ENCODE results near the gene ANO1.

Gene ANO1

GRCh38 chr11:70073871-70074371 is 4.2 kb upstream of the ANO1 start:
- DNase-seq, result peak; percentile 65

DNA sequence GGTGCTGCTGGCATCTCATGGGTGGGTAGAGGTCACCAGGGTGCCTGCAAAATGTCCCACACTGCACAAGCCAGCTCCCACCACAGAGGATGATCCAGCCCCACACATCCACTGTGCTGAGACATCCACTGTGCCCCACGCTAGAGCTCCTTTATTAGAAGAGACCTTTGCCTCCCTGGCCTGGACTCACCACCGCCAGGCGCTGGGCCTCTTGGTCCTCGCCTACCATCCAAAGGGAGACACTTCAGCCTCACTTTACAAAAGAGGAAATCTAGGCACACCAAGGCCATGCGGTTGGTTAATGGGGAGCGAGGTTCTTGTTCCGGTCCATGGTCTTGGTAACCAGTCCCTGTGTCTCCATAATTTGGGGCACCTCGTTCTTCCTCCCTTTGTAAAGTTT is 3.4 kb upstream of the ANO1 start:
- peak; percentile 4 for DNase-seq

DNA sequence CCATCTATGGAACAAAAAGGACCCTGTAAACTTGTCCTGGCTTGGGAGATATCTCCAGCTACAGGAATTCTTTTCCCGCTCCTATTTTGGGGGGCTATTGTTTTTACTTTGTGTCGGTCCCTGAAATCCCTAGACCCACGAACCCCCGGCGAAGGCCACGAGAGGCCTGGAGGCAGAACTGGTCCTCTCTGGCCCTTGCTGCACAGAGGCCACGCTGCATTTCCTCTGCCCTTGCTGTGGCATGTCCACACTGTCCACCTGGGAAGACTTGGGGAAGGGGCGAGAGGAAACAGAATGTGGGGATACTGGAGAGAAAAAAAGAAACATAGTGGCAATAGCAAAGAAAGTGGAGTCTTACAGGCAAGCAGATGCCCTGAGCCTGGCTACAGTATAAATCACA is 2.3 kb upstream of the ANO1 start:
- no peak for DNase-seq

DNA sequence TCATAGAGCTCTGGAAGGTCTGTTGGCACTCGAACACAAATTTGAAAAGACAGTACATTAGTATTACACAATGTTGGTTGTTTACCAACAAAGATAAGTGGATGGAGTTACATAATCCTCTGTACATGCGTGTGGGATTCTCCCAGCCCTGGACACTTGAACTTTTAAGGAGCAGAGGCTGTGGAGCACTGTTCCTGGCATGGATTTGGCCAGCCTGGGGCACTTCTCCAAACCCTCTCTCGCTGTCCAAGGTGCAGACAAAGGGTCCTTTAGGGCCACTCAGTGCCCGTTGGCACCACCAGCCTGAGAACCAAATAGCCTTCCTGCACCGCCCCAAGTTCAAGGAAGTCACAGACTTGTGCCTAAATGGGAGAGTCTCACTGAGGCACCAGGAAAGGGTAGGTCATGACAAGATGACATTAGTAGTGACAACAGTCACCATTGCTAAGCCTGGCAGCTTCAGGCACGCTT is 1.6 kb upstream of the ANO1 start:
- peak; percentile 12 for DNase-seq

- DNase-seq, result peak; percentile 24
These were observed 564 bp upstream of the ANO1 start for GRCh38 chr11:70077411-70078094.

DNA sequence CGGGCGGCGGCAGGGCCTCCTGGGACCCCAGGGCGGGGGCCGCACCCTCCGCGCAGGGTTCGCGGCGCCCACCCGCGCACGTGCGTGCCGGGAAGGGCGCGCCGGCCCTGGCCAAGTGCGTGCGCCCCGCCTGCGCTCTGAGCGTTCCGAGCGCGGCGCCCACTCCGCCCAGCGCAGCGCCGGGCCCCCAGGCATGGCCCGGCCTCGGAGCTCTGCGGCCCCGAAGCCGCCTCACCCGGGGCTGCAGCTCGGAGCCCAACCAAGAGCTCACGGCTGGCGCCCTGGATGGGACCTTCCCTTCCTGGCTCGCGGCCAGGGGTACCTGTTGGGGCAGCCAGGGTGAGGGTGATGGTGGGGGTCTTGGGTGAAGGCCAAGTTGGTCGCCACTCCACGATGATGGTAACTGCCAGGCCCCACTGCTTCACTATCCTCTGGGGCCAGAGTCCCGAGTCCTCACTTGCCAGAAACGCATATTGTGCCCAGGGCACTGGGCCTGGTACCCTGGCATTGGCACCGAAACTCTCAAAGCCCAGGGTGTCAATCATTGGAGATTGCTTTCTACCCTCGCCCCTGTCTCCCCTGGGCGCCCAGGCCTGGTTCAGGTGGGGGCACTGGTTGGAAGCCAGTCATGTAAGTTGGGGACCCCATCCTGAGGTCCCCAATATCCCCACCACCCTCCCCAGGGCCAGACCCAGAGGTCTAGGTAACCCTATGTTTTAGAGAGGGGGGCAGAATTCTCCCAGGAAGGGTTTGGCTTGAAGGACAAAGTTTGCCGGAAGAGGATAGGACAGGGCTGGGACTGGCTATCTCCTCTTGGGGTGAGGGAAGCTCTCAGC is 882 bp downstream of the ANO1 start:
- DNase-seq, result peak; percentile 46

- DNase-seq, result no peak
These were observed 1.6 kb downstream of the ANO1 start for GRCh38 chr11:70079691-70080090.

DNA sequence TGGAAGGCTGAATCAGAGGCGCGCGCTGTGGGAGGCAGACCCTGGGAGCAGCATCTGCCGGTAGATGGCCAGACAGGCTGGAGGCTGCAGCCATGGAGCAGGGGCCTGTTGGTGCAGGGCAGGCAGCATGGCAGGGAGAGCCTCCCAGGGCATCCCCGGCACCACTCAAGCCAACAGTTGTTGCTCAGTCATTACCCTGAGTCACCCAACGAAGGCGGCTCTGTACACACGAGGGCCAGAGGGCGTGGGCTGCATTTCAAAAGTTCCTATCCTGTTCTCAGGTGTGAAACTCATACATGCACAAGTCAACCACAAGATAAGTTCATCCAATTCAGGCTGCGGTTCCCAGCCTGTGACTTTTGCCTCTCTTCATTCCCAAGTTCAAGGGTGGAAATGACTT is 2.6 kb downstream of the ANO1 start:
- DNase-seq, result no peak

DNA sequence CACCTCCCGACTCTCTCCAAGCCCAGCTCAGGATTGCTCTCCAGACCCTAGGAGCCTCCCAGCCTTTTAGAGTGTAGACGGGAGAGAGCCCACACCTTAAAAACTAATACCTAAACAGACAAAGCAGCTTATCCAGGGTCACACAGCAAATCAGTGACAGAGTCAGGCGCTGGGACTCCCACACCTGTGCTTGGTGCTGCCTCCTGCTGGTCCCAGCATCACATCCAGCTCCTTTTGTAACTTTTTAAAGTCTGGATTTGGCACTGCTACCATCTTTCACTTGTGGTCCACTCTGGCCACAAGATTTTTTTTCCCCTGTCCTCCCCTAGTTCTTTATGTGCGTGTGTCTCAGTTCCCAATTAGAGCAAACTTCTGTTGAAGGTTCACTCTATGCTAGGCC is 4.7 kb downstream of the ANO1 start:
- no peak for DNase-seq

DNA sequence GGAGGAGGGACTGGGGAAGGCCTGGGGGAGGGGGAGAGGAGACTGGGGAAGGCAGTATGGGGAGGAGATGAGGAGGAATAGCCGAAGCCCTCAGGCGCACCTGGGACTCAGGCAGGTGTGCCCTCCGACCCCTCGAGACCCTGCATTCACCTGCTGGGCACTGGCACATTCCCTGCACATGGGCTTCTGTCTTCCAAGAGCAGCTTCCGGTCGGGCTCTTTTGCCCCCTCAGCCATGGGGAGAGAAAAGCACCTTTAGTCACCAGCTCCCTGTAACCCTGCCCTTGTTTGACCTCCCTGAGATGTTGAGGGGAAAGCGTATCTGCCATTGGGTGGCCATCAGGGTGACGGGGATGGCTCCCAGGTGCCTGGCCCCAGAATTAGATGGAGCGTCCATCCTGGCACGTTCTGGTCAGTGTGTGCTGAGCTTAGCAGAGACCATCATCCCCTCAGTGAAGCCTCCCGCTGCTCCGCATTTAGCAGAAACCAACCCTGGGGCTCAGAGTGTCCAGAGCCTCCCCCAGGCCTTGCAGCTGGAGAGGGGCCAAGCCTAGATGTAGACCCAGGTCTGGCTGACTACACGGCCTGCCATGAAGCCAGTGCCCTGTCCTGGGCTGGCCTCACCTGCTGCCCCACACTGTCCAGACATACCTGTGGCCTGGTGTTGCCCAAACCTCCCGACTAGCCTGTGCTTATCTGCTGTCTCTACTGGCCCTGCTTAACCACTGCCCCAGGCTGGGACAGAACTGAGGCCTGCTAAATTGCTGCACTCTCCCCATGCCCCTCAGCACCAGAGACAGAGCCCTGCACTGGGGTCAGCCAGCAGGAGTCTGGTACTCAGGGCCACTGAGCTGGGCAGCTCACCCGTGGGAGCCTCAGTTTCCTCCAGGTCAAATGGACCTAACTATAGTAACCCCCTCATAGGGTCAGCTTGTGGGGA is 6.2 kb downstream of the ANO1 start:
- no peak for DNase-seq

- DNase-seq, result no peak
These were observed 8.0 kb downstream of the ANO1 start for GRCh38 chr11:70085815-70086769.

DNA sequence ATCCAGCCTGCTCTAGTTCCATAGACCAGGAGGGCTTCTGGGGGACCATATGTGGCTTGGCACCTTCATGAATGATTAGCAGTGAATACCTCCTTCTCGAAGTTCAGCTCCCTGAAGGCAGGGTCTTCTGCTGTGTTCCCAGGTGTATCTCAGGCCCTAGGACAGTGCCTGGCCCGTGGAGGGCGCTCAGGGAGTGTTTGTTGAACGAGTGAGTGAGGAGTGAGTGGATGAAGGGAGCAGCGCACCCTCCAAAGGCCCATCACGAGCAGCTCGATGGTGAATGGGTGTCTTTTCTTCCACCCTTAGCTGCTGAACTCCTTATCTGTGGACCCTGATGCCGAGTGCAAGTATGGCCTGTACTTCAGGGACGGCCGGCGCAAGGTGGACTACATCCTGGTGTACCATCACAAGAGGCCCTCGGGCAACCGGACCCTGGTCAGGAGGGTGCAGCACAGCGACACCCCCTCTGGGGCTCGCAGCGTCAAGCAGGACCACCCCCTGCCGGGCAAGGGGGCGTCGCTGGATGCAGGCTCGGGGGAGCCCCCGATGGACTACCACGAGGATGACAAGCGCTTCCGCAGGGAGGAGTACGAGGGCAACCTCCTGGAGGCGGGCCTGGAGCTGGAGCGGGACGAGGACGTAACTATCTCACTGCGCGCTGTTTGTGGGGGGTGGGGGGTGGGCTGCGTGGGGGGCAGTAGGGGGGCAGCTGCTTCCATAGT is 9.5 kb downstream of the ANO1 start:
- DNase-seq, result no peak

DNA sequence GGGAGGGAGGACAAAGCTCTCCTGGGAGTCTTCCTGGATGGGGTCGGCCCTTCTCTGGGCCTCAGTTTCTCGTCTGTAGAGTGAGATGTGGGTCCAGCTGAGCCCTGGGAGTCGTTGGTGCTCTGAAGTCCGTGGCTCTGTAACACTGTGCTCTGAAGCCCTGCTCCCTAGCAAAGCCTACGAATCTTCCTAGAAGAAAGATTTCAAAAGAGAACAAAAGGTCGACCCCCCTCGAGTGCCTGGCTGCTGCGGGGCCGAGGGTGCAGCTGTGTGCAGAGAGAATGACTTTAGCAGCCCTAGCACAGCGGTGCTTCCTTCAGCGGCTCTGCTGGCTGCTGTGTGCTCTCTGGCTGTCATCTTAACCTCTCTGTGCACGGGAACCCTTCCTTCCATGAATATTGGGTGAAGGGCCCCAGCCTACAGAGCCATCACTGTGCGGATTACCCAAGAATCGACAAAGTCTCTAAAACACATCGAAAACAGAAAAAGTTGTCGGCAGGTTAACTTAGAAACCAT is 10.7 kb downstream of the ANO1 start:
- DNase-seq, result no peak

DNA sequence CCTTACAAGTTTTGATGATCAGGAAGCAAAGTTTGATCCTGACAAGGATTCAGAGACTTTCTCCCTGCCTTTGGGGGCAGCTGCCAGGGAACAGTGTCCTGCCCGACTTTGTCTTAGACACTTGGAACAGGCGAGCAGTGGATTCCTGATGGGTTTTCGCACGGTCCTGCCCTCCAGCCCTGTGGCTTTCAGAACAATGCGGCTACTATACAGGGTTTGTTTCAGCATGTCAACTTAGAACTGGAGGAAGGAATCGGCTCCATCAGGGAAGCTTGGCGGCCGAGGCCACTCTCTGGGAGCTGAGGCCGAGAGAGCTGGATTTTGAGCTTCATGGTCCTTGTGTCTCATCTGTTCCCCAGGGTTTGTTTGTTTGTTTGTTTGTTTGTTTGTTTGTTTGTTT is 11.5 kb downstream of the ANO1 start:
- no peak for DNase-seq

DNA sequence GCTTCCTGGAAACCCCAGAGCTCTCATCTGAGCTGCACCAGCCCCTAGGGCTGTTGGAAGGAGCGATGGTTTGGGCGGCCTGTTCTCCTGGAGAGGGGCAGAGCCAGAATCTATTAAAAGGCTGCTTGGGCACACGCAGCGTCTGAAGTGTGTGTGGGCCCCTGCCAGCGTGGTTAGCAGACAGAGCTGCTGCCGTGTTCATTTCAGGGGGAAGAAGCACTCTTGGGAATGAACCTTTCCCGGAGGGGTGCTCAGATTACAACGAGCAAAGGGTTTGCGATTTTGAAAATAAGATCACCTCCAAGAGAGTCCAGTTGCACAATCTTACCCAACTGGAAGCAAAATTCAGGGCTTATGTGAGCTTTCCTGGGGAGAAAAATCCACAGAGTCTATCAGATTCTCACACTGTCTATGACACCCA is 12.9 kb downstream of the ANO1 start:
- peak; percentile 71 for DNase-seq

DNA sequence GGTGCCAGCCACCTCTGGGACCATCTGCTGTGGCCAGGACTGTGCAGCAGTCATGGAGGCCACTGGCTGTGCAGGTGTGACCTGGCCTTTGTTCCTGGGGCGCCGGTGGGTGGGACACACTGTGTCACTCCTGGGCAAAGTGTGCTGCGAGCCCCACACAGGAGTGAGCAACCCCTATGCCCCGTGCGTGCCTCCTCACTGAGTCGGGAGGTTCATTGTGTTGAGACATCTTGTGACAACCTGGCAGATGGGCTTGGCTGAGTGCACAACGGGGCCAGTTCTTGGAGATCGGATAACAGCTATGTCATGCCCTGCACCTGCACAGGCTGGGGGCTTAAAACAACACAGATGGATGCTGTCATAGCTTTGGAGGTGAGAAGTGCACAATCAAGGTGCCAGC is 13.5 kb downstream of the ANO1 start:
- no peak for DNase-seq

DNA sequence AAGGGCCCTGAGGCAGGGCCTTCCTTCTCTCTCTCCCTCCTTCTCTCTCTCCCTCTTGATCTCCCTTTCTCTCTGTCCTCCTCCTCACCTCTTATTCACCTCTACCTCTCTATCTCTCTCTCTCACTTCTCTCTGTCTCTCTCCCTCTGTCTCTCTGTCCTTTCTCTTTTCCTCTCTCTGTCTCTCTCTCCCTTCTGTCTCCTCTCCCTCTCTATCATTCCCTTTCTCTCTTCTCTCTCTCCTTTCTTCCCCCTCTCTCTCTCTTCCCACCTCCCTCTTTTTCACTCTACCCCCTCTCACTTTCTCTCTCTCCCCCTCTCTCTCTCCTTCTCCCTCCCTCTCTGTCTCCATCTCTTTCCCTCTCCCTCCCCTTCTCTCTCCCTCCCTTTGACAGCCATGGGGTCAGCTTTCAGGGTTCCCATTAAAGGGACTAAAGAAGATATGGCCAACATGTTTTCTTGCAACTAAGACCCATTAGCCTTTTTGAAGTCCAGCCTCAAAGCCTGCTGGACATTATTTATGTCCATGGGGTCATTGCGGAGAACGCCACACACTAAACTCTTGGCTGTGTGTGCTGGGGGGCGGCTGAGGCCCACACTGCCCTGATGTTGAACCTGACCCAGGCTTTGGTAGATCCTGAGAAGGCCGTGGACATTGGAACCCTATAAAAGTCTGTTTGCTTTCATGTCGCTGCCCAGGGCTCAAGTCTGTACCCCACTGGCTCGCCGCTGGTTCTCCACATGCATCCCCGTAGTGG is 15.0 kb downstream of the ANO1 start:
- no peak for DNase-seq

DNA sequence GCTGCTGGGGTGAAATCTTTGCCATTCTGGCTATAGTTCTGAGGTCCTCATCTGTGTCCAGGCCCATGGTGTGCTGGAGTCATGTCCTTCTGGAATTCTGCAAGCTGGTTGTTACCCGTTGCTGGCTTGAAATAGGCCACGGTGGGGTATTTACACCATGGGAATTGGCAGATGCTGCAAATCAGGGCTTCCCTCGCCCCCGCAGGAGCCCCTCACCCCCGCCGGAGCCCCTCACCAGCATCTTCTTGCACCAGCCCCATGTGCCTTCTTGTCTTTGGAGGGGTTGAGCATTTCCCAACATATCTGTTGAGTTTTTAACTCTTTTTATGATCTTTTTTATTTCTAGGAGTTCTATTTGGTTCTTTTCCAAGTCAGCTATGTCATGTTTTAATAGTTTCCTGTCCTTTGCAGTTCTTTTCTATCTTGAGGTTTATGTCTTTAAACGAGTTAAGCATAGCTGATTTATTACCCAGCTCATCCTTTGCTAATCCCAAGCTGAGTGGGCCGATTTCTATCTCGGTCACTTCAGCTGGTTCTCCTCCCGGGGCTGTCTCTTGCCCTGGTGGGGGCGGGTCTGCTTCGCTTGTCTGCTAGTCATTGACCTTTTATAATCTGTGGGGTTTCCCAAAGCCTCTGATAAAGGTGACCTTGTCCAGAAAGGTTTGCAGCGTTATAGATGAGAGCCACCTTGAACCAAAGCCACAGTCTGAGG is 17.6 kb downstream of the ANO1 start:
- no peak for DNase-seq
